ENCODE measurements around the gene SMIM45.
A peak's percentile ranks its signal among the peaks of the same experiment; 100 is the strongest.

Gene SMIM45

GRCh38 chr22:41998361-41999261, 46.7 kb downstream of the SMIM45 start, which contains the start of gene WBP2NL:
TSS of gene WBP2NL (plus strand) at chr22:41998788. CDS start at chr22:41998819, 31 bp downstream.
- peaks cover 0 to 12% (median 4%) of the 10 kb centered on the region in 4 donors for H3K4me1 ChIP-seq
- peak within 1 kb of the TSS; percentile 30 to 56 (median 46) for H3K4me3 ChIP-seq
- no peak for TF ChIP-seq CTCF (IDR thresholded peaks at IDR 0.05)
- TF ChIP-seq POLR2A (IDR thresholded peaks at IDR 0.05) = peak; percentile 11 to 62
- TF ChIP-seq EP300 (IDR thresholded peaks at IDR 0.05) = peak; percentile 49 to 72
- peaks cover 0 to 14% (median 0%) of the 10 kb centered on the region in 4 donors for H3K9me3 ChIP-seq
- WGBS, 2 donors = 43 to 48% methylated on average over 62 to 70 of the region's 71 CpGs
- no peaks in the 10 kb centered on the region for H3K27me3 ChIP-seq
- H3K36me3 ChIP-seq = peaks cover 0 to 29% (median 0%) of the 10 kb centered on the region in 3 donors
- peak; percentile 54 to 67 for DNase-seq (ENCODE audit: low spot score in 2 of 2)
- peak within 1 kb of the TSS; percentile 36 to 74 (median 66) for H3K27ac ChIP-seq

- Histone ChIP-seq H3K27me3 (no peaks in the 10 kb centered on the region), H3K4me1 (peaks cover 0 to 12% (median 4%) of the 10 kb centered on the region in 4 donors), H3K36me3 (peaks cover 0 to 15% (median 0%) of the 10 kb centered on the region in 3 donors), H3K9me3 (peaks cover 0 to 29% (median 0%) of the 10 kb centered on the region in 4 donors), H3K4me3 (no peak overlapping the region), H3K27ac (no peak overlapping the region)
- TF ChIP-seq EP300 (IDR thresholded peaks at IDR 0.05) = no peak
- TF ChIP-seq CTCF (IDR thresholded peaks at IDR 0.05) = no peak
- no peak for TF ChIP-seq POLR2A (IDR thresholded peaks at IDR 0.05)
- no peak for DNase-seq (ENCODE audit: low spot score in 2 of 2)
- 94 to 96% methylated on average over 8 of the region's 8 CpGs for WGBS, 2 donors
Observed at GRCh38 chr22:42000466-42000865, 48.5 kb downstream of the SMIM45 start.

- TF ChIP-seq EP300 (IDR thresholded peaks at IDR 0.05) = no peak
- TF ChIP-seq POLR2A (IDR thresholded peaks at IDR 0.05) = no peak
- TF ChIP-seq CTCF (IDR thresholded peaks at IDR 0.05) = no peak
- H3K36me3 ChIP-seq = peaks cover 0 to 12% (median 0%) of the 10 kb centered on the region in 3 donors
- peaks cover 0 to 12% (median 4%) of the 10 kb centered on the region in 4 donors for H3K4me1 ChIP-seq
- H3K4me3 ChIP-seq = no peak overlapping the region
- H3K27me3 ChIP-seq = no peaks in the 10 kb centered on the region
- DNase-seq (ENCODE audit: low spot score in 2 of 2) = no peak
- no peak overlapping the region for H3K27ac ChIP-seq
- 72 to 79% methylated on average over 8 of the region's 8 CpGs for WGBS, 2 donors
- peaks cover 0 to 36% (median 0%) of the 10 kb centered on the region in 4 donors for H3K9me3 ChIP-seq
Observed at GRCh38 chr22:42001121-42001520, 49.2 kb downstream of the SMIM45 start.

GRCh38 chr22:42001706-42002105, 49.8 kb downstream of the SMIM45 start:
- no peak overlapping the region for H3K27ac ChIP-seq
- no peaks in the 10 kb centered on the region for H3K27me3 ChIP-seq
- no peak for DNase-seq (ENCODE audit: low spot score in 2 of 2)
- H3K36me3 ChIP-seq = peaks cover 0 to 12% (median 0%) of the 10 kb centered on the region in 3 donors
- H3K4me3 ChIP-seq = no peak overlapping the region
- TF ChIP-seq POLR2A (IDR thresholded peaks at IDR 0.05) (no peak), EP300 (IDR thresholded peaks at IDR 0.05) (no peak), CTCF (IDR thresholded peaks at IDR 0.05) (no peak)
- peaks cover 0 to 12% (median 4%) of the 10 kb centered on the region in 4 donors for H3K4me1 ChIP-seq
- peaks cover 0 to 40% (median 0%) of the 10 kb centered on the region in 4 donors for H3K9me3 ChIP-seq
- 90 to 97% methylated on average over 11 to 12 of the region's 12 CpGs for WGBS, 2 donors

- Histone ChIP-seq H3K27ac (no peak overlapping the region), H3K36me3 (no peaks in the 10 kb centered on the region), H3K4me3 (no peak overlapping the region), H3K27me3 (no peaks in the 10 kb centered on the region), H3K9me3 (peaks cover 0 to 66% (median 8%) of the 10 kb centered on the region in 4 donors), H3K4me1 (no peaks in the 10 kb centered on the region)
- TF ChIP-seq CTCF (IDR thresholded peaks at IDR 0.05) = no peak
- no peak for TF ChIP-seq POLR2A (IDR thresholded peaks at IDR 0.05)
- no peak for DNase-seq (ENCODE audit: low spot score in 2 of 2)
- WGBS, 2 donors = 68 to 70% methylated on average over 4 of the region's 4 CpGs
Observed at GRCh38 chr22:42007922-42008321, 56.0 kb downstream of the SMIM45 start.
